GM12878 (cell line): Measurements from ENCODE around the gene ITGA6. TPM values are rescaled to one million over a fixed set of nuclear protein-coding genes. Genes with fewer than 3 reads are reported as not detected.

Experiments used
- ATAC-seq: fragments of 200-7000 bp; cut with Tn5 transposase; 3 replicates; pipeline ENCODE4 v1.9.1; 2020; ENCODE audit warnings: mild to moderate bottlenecking, moderate library complexity
- BruUV-seq: library from RNA; stranded (reverse); fragments of 400-500 nt; replicated peaks from 2 replicates; lab custom pipeline; 2021; lab: Mats Ljungman, UMichigan
- CTCF ChIA-PET: fragments of 300-600 bp; sonication (Branson Sonifier 250); formaldehyde crosslinking; extraction: SDS; loops from one replicate; lab custom pipeline; 2021; ENCODE audit warnings: inconsistent platforms; lab: Yijun Ruan, JAX
- POLR2A ChIA-PET: fragments of 350-600 bp; formaldehyde crosslinking; extraction: SDS; loops from one replicate; lab custom pipeline; 2021; ENCODE audit warnings: inconsistent platforms; lab: Charles Lee
- RAD21 ChIA-PET: fragments of 300-600 bp; sonication (Branson Sonifier 250); formaldehyde crosslinking; loops from one replicate; lab custom pipeline; 2023; ENCODE audit warnings: antibody characterized with exemption; ENCODE audit not compliant: unreplicated experiment; lab: Charles Lee
- SMC1A ChIA-PET: fragments of 300-600 bp; sonication (Branson Sonifier 250); formaldehyde crosslinking; loops from one replicate; lab custom pipeline; 2023; ENCODE audit not compliant: unreplicated experiment, uncharacterized antibody; lab: Charles Lee
- DNase-seq: peaks from one replicate; pipeline ENCODE4 v3.0.0-alpha.2; 2011; ENCODE audit warnings: low read depth, low spot score
- FAIRE-seq: peaks from 3 replicates; lab custom pipeline; 2011; peaks lifted over from hg19 to GRCh38; lab: Jason Lieb, UNC
- H2AFZ ChIP-seq: 2 replicates; pipeline ENCODE4 v1.6.0; 2011; ENCODE audit warnings: low read depth, low read length, control low read depth; ENCODE audit not compliant: control insufficient read depth
- H3K27ac ChIP-seq: 2 replicates; pipeline ENCODE4 v1.5.1; 2011; ENCODE audit warnings: control low read depth; ENCODE audit not compliant: control insufficient read depth, insufficient read depth
- H3K27me3 ChIP-seq, 2 experiments: replicated peaks in 1 of 2; 2 replicates each; pipeline versions ENCODE4 v1.6.0 to v1.6.1; 2011; ENCODE audit warnings: low read length in 1 of 2; ENCODE audit not compliant: control insufficient read depth in 2 of 2, insufficient read depth in 2 of 2
- H3K36me3 ChIP-seq, 2 experiments: 2 replicates each; pipeline ENCODE4 v1.5.1; 2011; ENCODE audit warnings: low read length in 1 of 2; ENCODE audit not compliant: control insufficient read depth in 2 of 2, insufficient read depth in 2 of 2
- H3K4me1 ChIP-seq: 2 replicates; pipeline ENCODE4 v1.6.1; 2011; ENCODE audit warnings: mild to moderate bottlenecking, low read length, moderate library complexity, mixed read lengths; ENCODE audit not compliant: control insufficient read depth, insufficient read depth
- H3K4me2 ChIP-seq: 2 replicates; pipeline ENCODE4 v1.6.0; 2011; ENCODE audit warnings: control low read depth; ENCODE audit not compliant: control insufficient read depth, insufficient read depth
- H3K4me3 ChIP-seq: fragments of 200-600 bp; sonication (generic); 2 replicates; pipeline ENCODE4 v1.5.1; 2016
- H3K79me2 ChIP-seq: 2 replicates; pipeline ENCODE4 v1.6.0; 2011; ENCODE audit warnings: low read length; ENCODE audit not compliant: control insufficient read depth, insufficient read depth
- H3K9ac ChIP-seq: 2 replicates; pipeline ENCODE4 v1.8.0; 2011; ENCODE audit warnings: low read length, control low read depth, mixed read lengths; ENCODE audit not compliant: control insufficient read depth, insufficient read depth
- H3K9me3 ChIP-seq: replicated peaks from 3 replicates; pipeline ENCODE4 v1.5.1; 2011; ENCODE audit warnings: mild to moderate bottlenecking, low read length; ENCODE audit not compliant: control insufficient read depth, insufficient read depth
- H4K20me1 ChIP-seq: 2 replicates; pipeline ENCODE4 v1.6.0; 2011; ENCODE audit not compliant: control insufficient read depth, insufficient read depth
- DPF2 ChIP-seq: fragments of 450-650 bp; IDR thresholded peaks from 2 replicates; pipeline ENCODE4 v1.6.1; 2017; ENCODE audit warnings: mild to moderate bottlenecking
- ETV6 ChIP-seq, 2 experiments: fragments of 450-650 bp in 1 of 2; IDR thresholded peaks in 1 of 2; conservative IDR thresholded peaks in 1 of 2; 2 replicates each; pipeline ENCODE4 v1.6.1; 2014; ENCODE audit warnings: antibody characterized with exemption in 1 of 2, borderline replicate concordance in 1 of 2, low read depth in 1 of 2, mild to moderate bottlenecking in 1 of 2, moderate library complexity in 1 of 2
- KDM1A ChIP-seq: fragments of 200-600 bp; sonication (generic); IDR thresholded peaks from 2 replicates; pipeline ENCODE4 v1.6.1; 2016; ENCODE audit warnings: borderline replicate concordance
- MTA3 ChIP-seq: IDR thresholded peaks from 2 replicates; pipeline ENCODE4 v1.6.1; 2012; ENCODE audit warnings: low read length, inconsistent platforms, borderline replicate concordance
- POU2F2 ChIP-seq: IDR thresholded peaks from 3 replicates; pipeline ENCODE4 v1.6.1; 2011; ENCODE audit warnings: low read depth, mild to moderate bottlenecking, low read length, borderline replicate concordance
- RB1 ChIP-seq: fragments of 450-650 bp; formaldehyde crosslinking; IDR thresholded peaks from 2 replicates; pipeline ENCODE4 v1.6.1; 2017; ENCODE audit warnings: mild to moderate bottlenecking, borderline replicate concordance
- TBL1XR1 ChIP-seq: IDR thresholded peaks from 2 replicates; pipeline ENCODE4 v1.6.1; 2012; ENCODE audit warnings: low read depth, low read length, improper control_type of control experiment
- WGBS: methylation state at CpG from one replicate; pipeline ENCODE4 v1.1.6; 2016; ENCODE audit warnings: low lambda C conversion rate; ENCODE audit not compliant: insufficient replicate concordance, insufficient coverage; ENCODE audit errors: missing lambda C conversion rate; 5-methylcytosine and 5-hydroxymethylcytosine counted together
- in situ Hi-C: fragments of 300-500 bp; cut with MboI; formaldehyde crosslinking; loops from 9 replicates; pipeline ENCODE4 v1.14.3; 2018; ENCODE audit warnings: mixed read lengths
- intact Hi-C: fragments of 100-400 bp; cut with micrococcal nuclease; formaldehyde crosslinking; loops from one replicate; pipeline ENCODE4 v1.14.2; 2022; ENCODE audit not compliant: unreplicated experiment
- polyA plus RNA-seq, 11 experiments: library from polyadenylated mRNA; depleted of rRNA in 4 of 11; unstranded in 6 of 11; stranded (reverse) in 5 of 11; fragments of >200 nt; fragmentation: Nextera tagmentation in 4 of 11; fragmentation: Illumina TruSeq in 1 of 11; extraction: Ambion mirVana in 4 of 11; extraction: Trizol in 1 of 11; gene quantifications; 1 replicate in 1 of 11; 2 replicates in 10 of 11; pipeline versions ENCODE4 v1.2.1 to v1.2.3, GENCODE V29; 2011 to 2016; ENCODE audit warnings: inconsistent platforms in 2 of 11, missing spikeins in 2 of 11, low read depth in 1 of 11
- total RNA-seq, 4 experiments: library from RNA; depleted of rRNA in 3 of 4; stranded (reverse); fragments of >200 nt in 3 of 4; fragmentation: Illumina TruSeq in 1 of 4; extraction: Trizol in 1 of 4; gene quantifications; 2 replicates each; pipeline versions ENCODE4 v1.2.1 to v1.2.3, GENCODE V29; 2013 to 2021
- TF ChIP-seq, protein P1 (sequence below): IDR thresholded peaks from 2 replicates; pipeline ENCODE4 v1.6.1; 2012; ENCODE audit warnings: low read depth, low read length, improper control_type of control experiment

ITGA6 gene
- total and polyA plus RNA-seq, 10 of the 15 experiments (the other 5 are each of a cell fraction or from before 2014, with no cell fraction given), result 0.01 to 0.36 (median 0.14) TPM; not detected in 2

DNA sequence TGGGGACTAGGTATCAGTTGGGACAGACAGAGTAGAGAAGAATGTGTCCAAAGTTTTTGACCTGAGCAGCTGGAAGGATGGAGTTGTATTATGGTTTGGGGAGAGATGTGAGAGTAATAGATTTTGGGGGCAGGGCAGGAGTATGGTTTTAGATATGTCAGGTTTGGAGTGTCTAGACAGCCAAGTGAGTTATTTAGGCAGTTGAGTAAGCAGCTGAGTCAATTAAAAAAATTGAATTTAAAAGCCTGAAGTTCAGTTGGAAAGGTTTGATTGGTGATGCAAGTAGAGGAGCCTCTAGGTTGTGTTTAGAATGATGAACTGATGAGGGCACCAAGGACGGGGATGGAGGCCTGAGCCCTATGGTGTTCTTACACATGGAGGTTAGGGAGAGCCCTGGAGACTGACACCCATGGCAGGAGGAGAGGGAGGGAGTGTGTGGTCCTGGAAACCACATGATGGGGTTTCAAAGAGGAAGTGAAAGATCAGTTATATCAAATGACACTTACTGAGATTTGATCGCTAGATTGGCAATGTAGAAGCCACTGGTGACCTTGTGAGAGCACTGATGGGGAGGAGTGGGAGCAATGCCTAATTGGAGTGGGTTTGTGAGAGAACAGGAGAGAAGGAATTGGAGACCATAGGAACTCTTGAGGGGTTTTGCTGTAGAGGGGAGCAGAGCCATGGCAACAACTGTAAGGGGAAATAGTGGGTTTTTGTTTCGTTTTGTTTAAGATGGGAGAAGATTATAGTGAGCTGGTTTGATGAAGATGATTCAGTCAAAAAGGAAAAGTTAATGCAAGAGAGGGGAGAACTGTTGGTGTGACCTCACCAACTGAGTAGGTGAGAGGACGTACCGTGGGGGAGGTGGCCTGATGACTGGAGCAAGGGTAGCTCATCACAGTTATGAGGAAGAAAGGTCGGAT lies 10.3 kb downstream of the ITGA6 start (continued):
- TF ChIP-seq TBL1XR1 (no peak), POU2F2 (no peak), DPF2 (peak; percentile 60), MTA3 (no peak)

DNA sequence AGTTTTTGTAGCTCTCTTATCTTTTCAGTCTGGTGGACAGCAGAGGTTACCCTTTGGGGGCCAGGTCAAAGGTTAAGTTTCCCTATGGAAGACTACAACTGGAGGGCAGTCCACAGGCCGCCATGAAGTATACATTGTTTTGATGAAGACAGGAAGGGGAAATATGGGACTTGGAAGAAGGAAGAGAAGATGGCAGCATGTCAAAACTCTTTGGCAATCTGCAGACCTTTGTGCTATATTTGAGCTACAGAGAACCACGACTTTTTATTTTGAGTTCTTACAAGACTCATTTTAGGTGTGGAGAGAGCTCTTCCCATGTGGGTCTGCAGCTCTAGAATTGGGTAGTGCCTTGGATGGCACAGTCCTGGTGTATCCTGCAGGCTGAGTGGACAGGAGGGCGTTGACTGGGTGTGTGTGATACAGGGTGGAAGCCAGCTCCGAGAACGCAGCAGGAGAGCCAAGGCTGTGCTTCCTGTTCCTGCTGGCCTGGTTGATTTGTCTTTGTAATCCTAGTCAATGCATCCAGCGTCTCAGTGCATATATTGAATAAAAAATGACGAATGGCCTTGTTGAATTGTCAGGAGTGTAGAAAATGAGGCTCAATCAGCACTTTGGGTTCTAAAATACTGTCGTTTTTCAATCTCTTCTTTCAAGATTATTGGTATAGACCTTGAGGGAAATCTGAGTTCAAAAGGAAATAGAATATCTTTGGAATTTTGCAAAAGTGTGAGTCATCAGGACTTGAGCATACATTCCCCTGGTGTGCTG lies 11.5 kb downstream of the ITGA6 start:
- H3K4me1 ChIP-seq, result peaks cover 13% of the 10 kb centered on the region
- no peak for FAIRE-seq
- no peak overlapping the region for H3K27ac ChIP-seq
- H3K9ac ChIP-seq, result no peak overlapping the region
- POLR2A ChIA-PET, result no interaction called here
- no peak for TF ChIP-seq RB1
- TF ChIP-seq, protein P1, sequence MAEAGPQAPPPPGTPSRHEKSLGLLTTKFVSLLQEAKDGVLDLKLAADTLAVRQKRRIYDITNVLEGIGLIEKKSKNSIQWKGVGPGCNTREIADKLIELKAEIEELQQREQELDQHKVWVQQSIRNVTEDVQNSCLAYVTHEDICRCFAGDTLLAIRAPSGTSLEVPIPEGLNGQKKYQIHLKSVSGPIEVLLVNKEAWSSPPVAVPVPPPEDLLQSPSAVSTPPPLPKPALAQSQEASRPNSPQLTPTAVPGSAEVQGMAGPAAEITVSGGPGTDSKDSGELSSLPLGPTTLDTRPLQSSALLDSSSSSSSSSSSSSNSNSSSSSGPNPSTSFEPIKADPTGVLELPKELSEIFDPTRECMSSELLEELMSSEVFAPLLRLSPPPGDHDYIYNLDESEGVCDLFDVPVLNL, result no peak
- TF ChIP-seq ETV6 (conservative IDR thresholded peaks at IDR 0.05 in 1 of 2, IDR thresholded peaks at IDR 0.05 in 1 of 2; ENCODE audit: borderline replicate concordance in 1 of 2, low read depth in 1 of 2), result no peak
- no peak for TF ChIP-seq KDM1A
- TF ChIP-seq, all 136 proteins: peak for 0
- H4K20me1 ChIP-seq, result no peaks in the 10 kb centered on the region
- H3K4me3 ChIP-seq, result no peak overlapping the region
- no TSS peak for BruUV-seq
- SMC1A ChIA-PET, result interaction anchor here (1.0 kb wide), 1 partner anchor 17 kb away, joined by 3 read pairs; no protein-coding TSS in a partner anchor
- RAD21 ChIA-PET, result no interaction called here
- intact Hi-C loops, result no loop called here
- H3K9me3 ChIP-seq, result no peaks in the 10 kb centered on the region
- ATAC-seq (no peak), DNase-seq (no peak)
- no peaks in the 10 kb centered on the region for H3K36me3 ChIP-seq
- WGBS, result 41% methylated on average over 8 of the region's 8 CpGs
- CTCF ChIA-PET, result interaction anchor here (0.9 to 2.7 kb wide), 3 partner anchors 9 to 23 kb away, joined by 3 to 17 read pairs (median 3); no protein-coding TSS in a partner anchor
- H3K4me2 ChIP-seq, result no peak overlapping the region
- H3K79me2 ChIP-seq, result no peaks in the 10 kb centered on the region
- H3K27me3 ChIP-seq, result peaks cover 0 to 5% of the 10 kb centered on the region in 2 experiments; a peak in 1 of 4 replicates
- H2AFZ ChIP-seq, result no peak overlapping the region
- in situ Hi-C loops, result no loop called here
